LNCAP (cell line): ENCODE measurements around the gene SAMD10.

Experiments
- TF ChIP-seq, protein P1 (sequence below): fragments of 450-650 bp; IDR thresholded peaks from 2 replicates; pipeline ENCODE4 v1.5.1; 2017; ENCODE audit warnings: mild to moderate bottlenecking

Gene SAMD10

GRCh38 chr20:63931735-63932134 is 47.7 kb downstream of the SAMD10 start:
- TF ChIP-seq, protein P1, sequence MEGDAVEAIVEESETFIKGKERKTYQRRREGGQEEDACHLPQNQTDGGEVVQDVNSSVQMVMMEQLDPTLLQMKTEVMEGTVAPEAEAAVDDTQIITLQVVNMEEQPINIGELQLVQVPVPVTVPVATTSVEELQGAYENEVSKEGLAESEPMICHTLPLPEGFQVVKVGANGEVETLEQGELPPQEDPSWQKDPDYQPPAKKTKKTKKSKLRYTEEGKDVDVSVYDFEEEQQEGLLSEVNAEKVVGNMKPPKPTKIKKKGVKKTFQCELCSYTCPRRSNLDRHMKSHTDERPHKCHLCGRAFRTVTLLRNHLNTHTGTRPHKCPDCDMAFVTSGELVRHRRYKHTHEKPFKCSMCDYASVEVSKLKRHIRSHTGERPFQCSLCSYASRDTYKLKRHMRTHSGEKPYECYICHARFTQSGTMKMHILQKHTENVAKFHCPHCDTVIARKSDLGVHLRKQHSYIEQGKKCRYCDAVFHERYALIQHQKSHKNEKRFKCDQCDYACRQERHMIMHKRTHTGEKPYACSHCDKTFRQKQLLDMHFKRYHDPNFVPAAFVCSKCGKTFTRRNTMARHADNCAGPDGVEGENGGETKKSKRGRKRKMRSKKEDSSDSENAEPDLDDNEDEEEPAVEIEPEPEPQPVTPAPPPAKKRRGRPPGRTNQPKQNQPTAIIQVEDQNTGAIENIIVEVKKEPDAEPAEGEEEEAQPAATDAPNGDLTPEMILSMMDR, result no peak

- TF ChIP-seq, protein P1, result no peak
Observed at GRCh38 chr20:63930971-63931553, 48.4 kb downstream of the SAMD10 start.

DNA sequence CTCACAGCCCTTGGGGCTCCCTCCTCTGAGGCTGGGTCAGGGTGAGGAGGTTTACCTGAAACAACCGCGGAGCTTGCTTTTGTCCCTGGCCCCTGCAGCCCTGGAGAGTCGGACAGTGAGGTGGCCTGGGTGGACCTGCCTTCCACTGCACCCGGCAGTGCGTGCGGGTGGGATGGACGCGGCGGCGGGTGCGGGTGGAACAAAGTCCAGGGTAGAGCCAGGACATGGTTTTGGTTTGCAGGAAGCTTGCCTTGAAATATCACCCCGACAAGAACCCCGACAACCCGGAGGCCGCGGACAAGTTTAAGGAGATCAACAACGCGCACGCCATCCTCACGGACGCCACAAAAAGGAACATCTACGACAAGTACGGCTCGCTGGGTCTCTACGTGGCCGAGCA is 50.4 kb downstream of the SAMD10 start:
- TF ChIP-seq, protein P1, result no peak

DNA sequence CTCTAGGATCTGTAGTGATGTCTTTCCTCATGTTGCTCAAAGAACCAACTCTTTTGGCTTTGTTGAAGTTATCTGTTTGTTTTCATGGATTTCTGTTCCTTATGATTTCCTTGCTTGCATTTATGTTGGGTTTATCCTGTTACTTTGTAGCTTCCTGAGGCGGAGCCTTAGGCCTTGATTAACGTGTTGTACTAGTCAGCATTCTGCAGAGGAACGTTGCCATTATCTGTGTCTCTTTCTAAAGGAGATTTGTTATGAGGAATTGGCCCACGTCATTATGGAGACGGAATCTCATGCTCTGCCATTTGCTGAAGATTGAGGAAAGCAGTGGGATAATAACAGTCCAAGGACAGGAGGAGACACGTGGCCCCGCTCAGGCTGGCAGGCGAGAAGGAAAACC is 53.1 kb downstream of the SAMD10 start:
- TF ChIP-seq, protein P1, result no peak

- TF ChIP-seq, protein P1, result no peak
Observed at GRCh38 chr20:63924241-63924640, 55.2 kb downstream of the SAMD10 start.
